Neural progenitor cell (in vitro differentiated cells): ENCODE measurements around the gene TGFB2.

ENCODE experiments used
- EZH2 ChIP-seq: fragments of 200-600 bp; sonication (generic); IDR thresholded peaks from 2 replicates; pipeline ENCODE4 v1.6.1; 2017; ENCODE audit warnings: antibody characterized with exemption, mild to moderate bottlenecking, moderate library complexity
- EZH2phosphoT487 ChIP-seq: fragments of 200-600 bp; sonication (generic); IDR thresholded peaks from 2 replicates; pipeline ENCODE4 v1.6.1; 2017; ENCODE audit warnings: antibody characterized with exemption
- TF ChIP-seq, protein P1 (sequence below): fragments of 200-600 bp; sonication (generic); IDR thresholded peaks from 2 replicates; pipeline ENCODE4 v1.5.1; 2017; ENCODE audit warnings: antibody characterized with exemption, mild to moderate bottlenecking

- TF ChIP-seq, protein P1, sequence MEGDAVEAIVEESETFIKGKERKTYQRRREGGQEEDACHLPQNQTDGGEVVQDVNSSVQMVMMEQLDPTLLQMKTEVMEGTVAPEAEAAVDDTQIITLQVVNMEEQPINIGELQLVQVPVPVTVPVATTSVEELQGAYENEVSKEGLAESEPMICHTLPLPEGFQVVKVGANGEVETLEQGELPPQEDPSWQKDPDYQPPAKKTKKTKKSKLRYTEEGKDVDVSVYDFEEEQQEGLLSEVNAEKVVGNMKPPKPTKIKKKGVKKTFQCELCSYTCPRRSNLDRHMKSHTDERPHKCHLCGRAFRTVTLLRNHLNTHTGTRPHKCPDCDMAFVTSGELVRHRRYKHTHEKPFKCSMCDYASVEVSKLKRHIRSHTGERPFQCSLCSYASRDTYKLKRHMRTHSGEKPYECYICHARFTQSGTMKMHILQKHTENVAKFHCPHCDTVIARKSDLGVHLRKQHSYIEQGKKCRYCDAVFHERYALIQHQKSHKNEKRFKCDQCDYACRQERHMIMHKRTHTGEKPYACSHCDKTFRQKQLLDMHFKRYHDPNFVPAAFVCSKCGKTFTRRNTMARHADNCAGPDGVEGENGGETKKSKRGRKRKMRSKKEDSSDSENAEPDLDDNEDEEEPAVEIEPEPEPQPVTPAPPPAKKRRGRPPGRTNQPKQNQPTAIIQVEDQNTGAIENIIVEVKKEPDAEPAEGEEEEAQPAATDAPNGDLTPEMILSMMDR, result peak; percentile 87
- TF ChIP-seq EZH2phosphoT487 (no peak), EZH2 (no peak)
These were observed 16.3 kb downstream of the TGFB2 start for GRCh38 chr1:218361298-218362065.
